Measurements from ENCODE around the gene PEAK1. TPM values are rescaled to one million over a fixed set of nuclear protein-coding genes. Genes with fewer than 3 reads are reported as not detected.

PEAK1 gene
- total RNA-seq, 2 donors from 2014 or later: 33.5 to 54.4 TPM

DNA sequence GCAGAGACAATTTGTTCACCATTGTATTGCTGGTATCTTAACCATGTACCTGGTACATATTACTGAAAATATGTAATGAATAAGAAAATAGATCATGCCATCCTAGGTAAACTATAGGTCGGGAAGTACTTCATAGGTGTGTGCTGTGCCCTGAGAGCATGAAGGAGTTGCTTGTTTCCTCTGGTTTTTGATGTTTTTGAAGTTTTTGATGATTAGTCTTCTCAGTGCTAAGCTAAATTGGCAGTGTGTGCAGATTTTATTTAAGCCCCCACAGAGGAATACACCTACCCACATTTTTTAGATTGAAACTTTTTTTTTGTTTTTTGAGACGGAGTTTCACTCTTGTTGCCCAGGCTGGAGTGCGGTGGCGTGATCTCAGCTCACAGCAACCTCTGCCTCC, 17.4 kb upstream of the PEAK1 start:
- no peak overlapping the region for H3K9ac ChIP-seq (ENCODE audit: low read depth in 2 of 2, low read length in 2 of 2)
- H3K36me3 ChIP-seq: no peaks in the 10 kb centered on the region
- intact Hi-C loops (cut with DNase I): no loop called here
- no peak overlapping the region for H3K4me3 ChIP-seq
- no peak for DNase-seq
- no peaks in the 10 kb centered on the region for H3K4me1 ChIP-seq
- H3K9me3 ChIP-seq: no peaks in the 10 kb centered on the region
- no peak overlapping the region for H3K27ac ChIP-seq
- no peaks in the 10 kb centered on the region for H3K27me3 ChIP-seq
- TF ChIP-seq, protein P1, sequence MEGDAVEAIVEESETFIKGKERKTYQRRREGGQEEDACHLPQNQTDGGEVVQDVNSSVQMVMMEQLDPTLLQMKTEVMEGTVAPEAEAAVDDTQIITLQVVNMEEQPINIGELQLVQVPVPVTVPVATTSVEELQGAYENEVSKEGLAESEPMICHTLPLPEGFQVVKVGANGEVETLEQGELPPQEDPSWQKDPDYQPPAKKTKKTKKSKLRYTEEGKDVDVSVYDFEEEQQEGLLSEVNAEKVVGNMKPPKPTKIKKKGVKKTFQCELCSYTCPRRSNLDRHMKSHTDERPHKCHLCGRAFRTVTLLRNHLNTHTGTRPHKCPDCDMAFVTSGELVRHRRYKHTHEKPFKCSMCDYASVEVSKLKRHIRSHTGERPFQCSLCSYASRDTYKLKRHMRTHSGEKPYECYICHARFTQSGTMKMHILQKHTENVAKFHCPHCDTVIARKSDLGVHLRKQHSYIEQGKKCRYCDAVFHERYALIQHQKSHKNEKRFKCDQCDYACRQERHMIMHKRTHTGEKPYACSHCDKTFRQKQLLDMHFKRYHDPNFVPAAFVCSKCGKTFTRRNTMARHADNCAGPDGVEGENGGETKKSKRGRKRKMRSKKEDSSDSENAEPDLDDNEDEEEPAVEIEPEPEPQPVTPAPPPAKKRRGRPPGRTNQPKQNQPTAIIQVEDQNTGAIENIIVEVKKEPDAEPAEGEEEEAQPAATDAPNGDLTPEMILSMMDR (IDR thresholded peaks at IDR 0.05): no peak

DNA sequence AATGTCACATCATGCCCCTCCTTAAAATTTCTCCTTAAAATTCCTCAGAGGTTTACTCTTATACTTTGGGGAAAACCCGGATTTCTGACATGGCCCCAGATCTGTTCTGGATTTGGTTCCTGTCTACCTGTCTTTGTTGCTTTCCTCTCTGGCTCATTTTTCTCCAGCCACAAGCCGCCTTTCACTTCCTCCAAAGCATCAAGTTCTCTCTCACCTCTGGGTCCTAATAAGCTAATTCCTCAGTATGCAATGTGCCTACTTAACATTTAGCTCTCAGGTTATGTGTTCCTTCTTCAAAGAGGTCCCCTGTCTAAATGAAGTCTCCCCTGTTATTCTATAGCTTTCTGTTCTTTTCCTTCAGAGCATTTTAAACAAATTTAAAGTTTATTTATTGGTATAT, 16.9 kb upstream of the PEAK1 start:
- Histone ChIP-seq H3K27me3 (no peaks in the 10 kb centered on the region), H3K27ac (no peak overlapping the region), H3K9me3 (no peaks in the 10 kb centered on the region), H3K9ac (ENCODE audit: low read depth in 2 of 2, low read length in 2 of 2) (no peak overlapping the region), H3K4me3 (no peak overlapping the region), H3K4me1 (no peaks in the 10 kb centered on the region), H3K36me3 (no peaks in the 10 kb centered on the region)
- TF ChIP-seq, protein P1 (IDR thresholded peaks at IDR 0.05): no peak
- DNase-seq: no peak
- intact Hi-C loops (cut with DNase I): no loop called here

- no peak for DNase-seq
- H3K27me3 ChIP-seq: no peaks in the 10 kb centered on the region
- no peak overlapping the region for H3K27ac ChIP-seq
- TF ChIP-seq, protein P1 (IDR thresholded peaks at IDR 0.05): no peak
- H3K4me1 ChIP-seq: no peaks in the 10 kb centered on the region
- H3K4me3 ChIP-seq: no peak overlapping the region
- intact Hi-C loops (cut with DNase I): no loop called here
- H3K9ac ChIP-seq (ENCODE audit: low read depth in 2 of 2, low read length in 2 of 2): no peak overlapping the region
- H3K9me3 ChIP-seq: no peaks in the 10 kb centered on the region
- H3K36me3 ChIP-seq: no peaks in the 10 kb centered on the region
Measured at GRCh38 chr15:77430652-77431051, 10.7 kb upstream of the PEAK1 start.

GRCh38 chr15:77430213-77430612, 10.3 kb upstream of the PEAK1 start:
- no peak overlapping the region for H3K9ac ChIP-seq (ENCODE audit: low read depth in 2 of 2, low read length in 2 of 2)
- no peaks in the 10 kb centered on the region for H3K4me1 ChIP-seq
- intact Hi-C loops (cut with DNase I): no loop called here
- no peaks in the 10 kb centered on the region for H3K36me3 ChIP-seq
- no peak overlapping the region for H3K4me3 ChIP-seq
- DNase-seq: no peak
- H3K27me3 ChIP-seq: no peaks in the 10 kb centered on the region
- H3K9me3 ChIP-seq: no peaks in the 10 kb centered on the region
- TF ChIP-seq, protein P1 (IDR thresholded peaks at IDR 0.05): no peak
- H3K27ac ChIP-seq: no peak overlapping the region

- H3K9ac ChIP-seq (ENCODE audit: low read depth in 2 of 2, low read length in 2 of 2): no peak overlapping the region
- H3K36me3 ChIP-seq: no peaks in the 10 kb centered on the region
- intact Hi-C loops (cut with DNase I): loop anchor here (10.0 kb wide), 1 partner anchor 68 kb away; no protein-coding TSS in a partner anchor
- DNase-seq: no peak
- H3K27me3 ChIP-seq: no peaks in the 10 kb centered on the region
- TF ChIP-seq, protein P1 (IDR thresholded peaks at IDR 0.05): no peak
- H3K4me3 ChIP-seq: no peak overlapping the region
- no peak overlapping the region for H3K27ac ChIP-seq
- no peaks in the 10 kb centered on the region for H3K9me3 ChIP-seq
- H3K4me1 ChIP-seq: no peaks in the 10 kb centered on the region
Measured at GRCh38 chr15:77426871-77427270, 7.0 kb upstream of the PEAK1 start.

All from colonic mucosa (tissue), 4 donors.